Left ventricle myocardium superior (tissue), 1 donor: ENCODE measurements around the gene ERBB4. TPM values are rescaled to one million over a fixed set of nuclear protein-coding genes. Genes with fewer than 3 reads are reported as not detected.

ENCODE experiments used
- ATAC-seq: fragments of 200-7000 bp; cut with Tn5 transposase; one replicate; pipeline ENCODE4 v1.9.1; 2020; ENCODE audit warnings: mild to moderate bottlenecking, moderate library complexity
- DNase-seq: peaks from one replicate; pipeline ENCODE4 v3.0.0-alpha.2; 2020
- intact Hi-C: fragments of 100-400 bp; cut with micrococcal nuclease; formaldehyde crosslinking; loops from one replicate; pipeline ENCODE4 v1.11.0; 2022
- total RNA-seq: library from RNA; stranded (reverse); fragmentation: NEBNext Ultra II Directional; extraction: Animal tissue kit (Norgen Biotek cat#: 25700); gene quantifications from one replicate; pipeline ENCODE4 v1.2.1, GENCODE V29; 2021
- donor health status: DM: no; HTN: yes; CAD: no; lungs with severe emphysema.

Gene ERBB4
- total RNA-seq, 1 donor from 2014 or later: 17.9 TPM

- DNase-seq (no peak), ATAC-seq (peak; percentile 41)
- intact Hi-C loops: no loop called here
Measured at GRCh38 chr2:211930331-211930730, 608.3 kb downstream of the ERBB4 start.

- no peak for ATAC-seq
- intact Hi-C loops: no loop called here
- DNase-seq: no peak
Measured at GRCh38 chr2:211928201-211928600, 610.4 kb downstream of the ERBB4 start.

- intact Hi-C loops: no loop called here
- ATAC-seq (no peak), DNase-seq (no peak)
Measured at GRCh38 chr2:211923019-211923418, 615.6 kb downstream of the ERBB4 start.

DNA sequence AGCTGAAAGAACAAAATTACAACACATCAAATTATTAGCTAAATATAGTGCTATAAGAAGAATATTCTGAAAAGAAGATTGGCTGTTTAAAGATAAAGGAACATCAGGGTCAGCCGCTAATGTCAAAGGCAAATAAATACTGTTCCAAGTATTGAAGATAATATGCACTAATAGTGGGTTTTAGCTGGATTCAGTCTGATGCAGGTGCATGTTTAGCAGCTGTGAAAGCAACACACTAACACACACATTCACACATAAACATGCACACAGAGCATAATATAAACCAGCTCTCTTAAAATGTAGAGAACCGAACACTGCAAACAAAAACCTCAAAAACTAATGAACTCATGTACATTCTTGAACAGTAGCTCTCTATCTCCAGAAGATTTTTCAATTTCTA lies 634.6 kb downstream of the ERBB4 start:
- no peak for ATAC-seq
- DNase-seq: no peak
- intact Hi-C loops: no loop called here

- intact Hi-C loops: no loop called here
- ATAC-seq (peak; percentile 55), DNase-seq (no peak)
Measured at GRCh38 chr2:211901226-211901846, 637.3 kb downstream of the ERBB4 start.

DNA sequence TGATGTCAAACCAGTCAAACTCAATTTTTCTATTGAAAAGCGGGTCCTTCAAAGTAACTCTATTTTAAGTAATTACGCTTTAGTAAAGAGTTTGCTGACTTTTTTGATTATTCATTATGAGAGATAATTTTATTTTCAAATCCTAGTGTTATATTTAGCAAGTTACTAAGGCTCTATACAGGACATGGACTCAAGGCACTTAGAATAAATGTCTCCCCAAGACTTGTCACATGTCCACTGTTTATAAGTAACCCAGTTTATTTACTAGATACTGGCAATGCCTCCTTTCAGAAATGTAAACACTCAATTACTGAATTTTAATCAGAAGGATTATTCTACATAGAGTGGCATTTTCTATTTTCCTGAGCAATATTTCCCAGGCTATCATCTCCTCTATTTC lies 638.1 kb downstream of the ERBB4 start:
- DNase-seq (no peak), ATAC-seq (peak; percentile 93)
- intact Hi-C loops: no loop called here

DNA sequence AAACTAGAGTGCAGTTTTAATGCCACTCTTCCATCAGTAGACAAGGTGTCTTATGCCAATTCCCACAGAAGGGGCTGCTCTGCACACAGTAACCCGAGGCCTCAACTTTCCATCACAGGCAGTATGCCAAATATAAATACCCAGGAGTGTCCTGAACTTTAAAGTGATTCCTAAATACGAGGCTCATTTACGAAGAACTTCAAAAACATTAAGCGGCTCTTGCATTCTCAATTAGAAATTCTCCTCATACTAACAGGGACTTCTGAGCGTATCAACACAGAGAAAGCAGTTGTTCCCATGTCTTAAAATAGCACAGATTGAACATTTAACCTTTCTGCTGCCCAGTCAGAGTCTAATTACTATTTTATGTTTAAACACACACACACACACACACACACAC lies 638.6 kb downstream of the ERBB4 start:
- ATAC-seq: peak; percentile 91
- no peak for DNase-seq
- intact Hi-C loops: no loop called here

DNA sequence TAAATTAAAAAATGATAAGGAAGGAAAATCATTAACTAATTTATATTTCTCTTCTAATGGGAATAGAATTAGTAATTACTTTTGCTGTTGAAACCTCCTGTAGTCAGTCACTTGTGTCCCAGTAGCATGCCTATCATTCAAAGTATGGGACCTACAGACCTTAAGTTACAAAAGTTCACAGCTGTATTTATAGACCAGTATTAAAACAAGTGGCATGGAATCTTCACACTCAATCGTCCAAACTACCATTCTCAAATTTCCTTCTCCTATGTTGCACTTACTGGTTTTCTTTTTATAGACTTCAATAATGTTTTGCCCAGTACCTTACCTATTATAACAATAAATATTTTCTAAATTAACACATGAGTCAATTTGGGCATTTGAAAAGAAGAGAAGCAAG lies 639.9 kb downstream of the ERBB4 start:
- DNase-seq: no peak
- peak; percentile 32 for ATAC-seq
- intact Hi-C loops: no loop called here

GRCh38 chr2:211881449-211881848 lies 657.2 kb downstream of the ERBB4 start:
- intact Hi-C loops: no loop called here
- ATAC-seq: no peak

GRCh38 chr2:211879323-211879722 lies 659.3 kb downstream of the ERBB4 start:
- no peak for DNase-seq
- no peak for ATAC-seq
- intact Hi-C loops: no loop called here

More at GRCh38 chr2:211881449-211881848, 657.2 kb downstream of the ERBB4 start:
- no peak for DNase-seq

DNA sequence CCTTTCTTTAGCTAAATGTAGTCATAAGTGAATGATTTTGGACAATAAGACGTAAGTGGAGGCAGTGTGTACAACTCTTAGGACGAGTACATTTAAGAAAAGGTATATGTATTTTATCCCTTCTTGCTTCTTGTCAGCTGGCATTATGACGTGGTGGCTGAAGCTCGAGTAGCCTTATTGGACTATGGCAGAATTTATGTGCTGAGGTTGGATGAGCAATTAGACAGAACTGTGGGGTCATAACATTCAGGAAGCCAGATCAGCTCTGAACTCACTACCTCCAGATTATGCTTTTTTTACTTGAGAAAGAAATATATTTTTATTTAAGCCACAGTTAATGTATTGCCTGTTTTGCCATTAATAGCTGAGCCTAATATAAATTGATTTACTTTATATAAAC lies 661.5 kb downstream of the ERBB4 start:
- intact Hi-C loops: no loop called here
- ATAC-seq (no peak), DNase-seq (no peak)

GRCh38 chr2:211875488-211875887 lies 663.1 kb downstream of the ERBB4 start:
- intact Hi-C loops: no loop called here
- no peak for ATAC-seq
- no peak for DNase-seq

- intact Hi-C loops: no loop called here
- DNase-seq: no peak
Measured at GRCh38 chr2:211868996-211869533, 669.5 kb downstream of the ERBB4 start.

DNA sequence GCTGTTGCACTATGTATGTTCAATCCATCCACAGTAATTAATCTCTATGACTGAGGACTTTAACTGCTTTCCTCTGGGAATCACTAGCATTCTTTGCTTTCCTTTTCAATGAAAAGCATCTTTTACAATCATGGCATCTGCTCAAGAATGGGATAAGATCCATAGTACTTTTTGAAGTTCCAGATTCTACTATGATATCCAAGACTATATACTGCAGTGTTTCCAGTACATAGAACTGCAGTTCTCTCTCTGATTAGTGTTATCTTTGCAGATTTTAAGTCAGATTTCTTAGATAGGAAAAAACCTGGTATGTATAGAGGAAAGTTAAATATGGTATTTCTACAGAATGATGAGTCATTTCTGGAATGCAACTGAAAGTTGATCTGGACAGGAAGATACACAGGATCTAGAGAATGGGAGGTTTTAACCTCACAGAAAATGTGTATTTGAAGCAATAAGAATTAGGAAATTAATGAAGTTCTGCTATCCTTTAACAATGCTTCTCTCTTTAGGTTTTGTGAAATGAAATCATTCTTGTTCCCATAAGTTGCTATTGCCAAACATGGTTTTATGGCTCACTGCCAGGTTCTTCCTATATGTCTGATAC lies 670.7 kb downstream of the ERBB4 start:
- intact Hi-C loops: no loop called here
- ATAC-seq (no peak), DNase-seq (no peak)

More at GRCh38 chr2:211868996-211869533, 669.5 kb downstream of the ERBB4 start:
- ATAC-seq: no peak

- intact Hi-C loops: no loop called here
- ATAC-seq (no peak), DNase-seq (no peak)
Measured at GRCh38 chr2:211864328-211864727, 674.3 kb downstream of the ERBB4 start.

DNA sequence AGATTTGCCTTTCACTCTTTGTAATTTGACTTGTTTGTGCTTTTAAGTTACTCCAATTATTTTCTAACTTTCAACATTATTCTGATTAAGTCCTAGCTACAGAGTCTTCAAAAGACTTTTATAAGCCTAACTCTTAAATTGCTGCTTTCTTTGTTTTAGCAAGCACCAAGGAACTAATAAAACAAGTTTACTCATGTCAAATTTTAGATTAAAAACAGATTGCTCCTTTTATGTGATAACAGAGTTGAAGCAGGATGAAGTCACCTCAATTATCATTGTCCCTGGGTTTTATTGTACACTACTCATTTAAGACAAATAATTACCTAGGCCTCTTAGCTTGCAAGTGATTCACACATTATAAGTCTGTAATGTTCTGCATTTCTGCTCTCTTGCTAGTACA lies 678.4 kb downstream of the ERBB4 start:
- intact Hi-C loops: no loop called here

DNA sequence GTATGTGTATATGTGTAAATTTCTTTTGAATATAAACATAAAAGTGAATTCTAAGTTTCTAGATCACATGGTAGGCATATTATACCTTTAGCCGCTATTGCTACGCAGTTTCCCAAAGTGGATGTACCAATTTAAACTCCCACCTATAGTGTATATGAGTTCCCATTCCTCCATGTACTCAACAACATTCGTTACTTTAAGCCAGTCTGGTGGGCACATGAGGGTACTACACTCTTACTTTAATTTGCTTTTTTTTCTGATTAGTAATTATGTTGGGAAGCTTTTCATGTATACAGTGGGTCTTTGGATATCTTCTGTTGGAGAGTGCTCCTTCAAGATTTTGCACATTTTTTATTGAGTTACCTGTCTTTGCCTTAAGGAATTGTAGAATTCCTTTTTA lies 683.8 kb downstream of the ERBB4 start:
- DNase-seq: no peak
- ATAC-seq: no peak
- intact Hi-C loops: no loop called here

More for the DNA sequence above, 678.4 kb downstream of the ERBB4 start:
- DNase-seq (no peak), ATAC-seq (no peak)

GRCh38 chr2:211846714-211847113 lies 691.9 kb downstream of the ERBB4 start:
- DNase-seq (no peak), ATAC-seq (no peak)
- intact Hi-C loops: no loop called here

DNA sequence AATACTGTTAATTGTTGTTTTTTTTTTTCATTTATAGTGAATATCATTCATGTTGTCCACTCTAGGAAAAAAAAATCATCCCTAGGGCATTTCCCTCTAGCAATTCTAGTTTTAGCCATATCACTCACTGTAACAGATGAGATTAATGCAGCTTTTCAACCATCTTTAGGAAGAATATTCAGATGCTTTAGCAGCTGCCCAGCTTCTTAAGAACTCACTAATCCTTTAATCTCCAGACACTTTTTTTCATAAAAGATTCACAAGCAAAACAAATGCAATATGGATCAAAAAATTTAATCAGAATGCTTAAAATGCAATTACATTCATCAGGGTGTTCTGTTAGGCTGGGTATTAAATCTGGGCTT lies 692.6 kb downstream of the ERBB4 start:
- intact Hi-C loops: no loop called here
- ATAC-seq: no peak

DNA sequence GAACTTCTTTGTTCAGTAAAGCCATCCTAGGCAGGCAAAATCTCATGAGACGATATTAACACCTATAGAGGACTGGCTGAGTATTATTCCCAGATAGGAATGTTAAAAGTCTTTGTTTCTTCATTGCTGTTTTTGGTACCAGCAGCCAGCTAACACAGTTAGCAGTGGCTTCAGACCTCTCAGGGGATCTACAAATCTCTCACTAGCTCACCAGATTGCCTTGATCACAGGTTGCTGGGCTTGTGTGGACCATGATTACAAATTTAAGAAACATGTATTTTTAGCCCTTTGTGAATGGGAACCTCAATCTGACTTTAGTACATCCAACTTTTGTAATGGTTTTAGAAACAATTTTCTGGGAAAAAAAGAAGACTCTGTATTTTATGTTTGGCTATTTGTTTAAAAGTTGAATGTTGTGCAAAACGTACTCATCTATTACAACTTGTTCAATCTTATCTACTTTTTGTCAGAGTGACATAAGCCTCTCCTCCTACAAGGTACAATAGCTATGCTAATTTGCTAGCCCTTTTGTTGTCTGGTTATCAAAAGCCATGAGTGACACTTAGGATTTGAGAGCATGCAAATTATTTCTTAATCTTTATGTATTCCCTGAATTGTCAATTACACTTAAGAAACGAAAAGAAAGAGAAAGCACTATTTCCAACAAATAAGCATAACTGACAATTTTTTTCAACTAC lies 693.1 kb downstream of the ERBB4 start:
- no peak for DNase-seq
- intact Hi-C loops: no loop called here

More for the DNA sequence above, 692.6 kb downstream of the ERBB4 start:
- DNase-seq: no peak

More for the DNA sequence above, 693.1 kb downstream of the ERBB4 start:
- no peak for ATAC-seq
